Measurements from ENCODE around the gene TMED6.

Gene TMED6

GRCh38 chr16:69350536-69351133, 951 bp downstream of the TMED6 start:
- no peak for DNase-seq

GRCh38 chr16:69349536-69349935, 2.0 kb downstream of the TMED6 start:
- DNase-seq, result no peak

GRCh38 chr16:69348222-69348621, 3.4 kb downstream of the TMED6 start:
- no peak for DNase-seq

- DNase-seq, result no peak
These were observed 4.9 kb downstream of the TMED6 start for GRCh38 chr16:69346683-69347082.

GRCh38 chr16:69345923-69346322, 5.7 kb downstream of the TMED6 start:
- peak in 1 of 2 donors; percentile 7 for DNase-seq

- no peak for DNase-seq
These were observed 7.4 kb downstream of the TMED6 start for GRCh38 chr16:69344171-69344570.

- no peak for DNase-seq
These were observed 11.4 kb downstream of the TMED6 start for GRCh38 chr16:69340095-69340644.

GRCh38 chr16:69339289-69340094, 12.1 kb downstream of the TMED6 start, which contains the start of the genes COG8 and NIP7:
Gene COG8 (minus strand): TSS chr16:69339564. CDS start chr16:69339552, 12 bp downstream.
Gene NIP7 (plus strand): TSS chr16:69339772. CDS start chr16:69339830, 58 bp downstream.
- DNase-seq, result peak; percentile 94 to 96

GRCh38 chr16:69338557-69339288, 12.9 kb downstream of the TMED6 start:
- DNase-seq, result no peak

- DNase-seq, result no peak
These were observed 16.9 kb downstream of the TMED6 start for GRCh38 chr16:69334696-69335095.

GRCh38 chr16:69330286-69331109, 21.1 kb downstream of the TMED6 start, which contains the start of gene PDF:
Gene PDF (minus strand): TSS chr16:69330588. CDS start chr16:69330570, 18 bp downstream.
- DNase-seq, result peak; percentile 73 to 82

GRCh38 chr16:69329369-69330285, 22.0 kb downstream of the TMED6 start:
- DNase-seq, result no peak

- DNase-seq, result no peak
These were observed 22.7 kb downstream of the TMED6 start for GRCh38 chr16:69328854-69329316.

- no peak for DNase-seq
These were observed 23.8 kb downstream of the TMED6 start for GRCh38 chr16:69327585-69328310.

- DNase-seq, result no peak
These were observed 25.3 kb downstream of the TMED6 start for GRCh38 chr16:69326172-69326873.

- DNase-seq, result no peak
These were observed 25.8 kb downstream of the TMED6 start for GRCh38 chr16:69325784-69326171.

GRCh38 chr16:69324585-69325253, 26.9 kb downstream of the TMED6 start:
- DNase-seq, result no peak

- DNase-seq, result no peak
These were observed 27.5 kb downstream of the TMED6 start for GRCh38 chr16:69324013-69324531.

GRCh38 chr16:69323415-69323814, 28.2 kb downstream of the TMED6 start:
- DNase-seq, result no peak
